H9 (cell line): ENCODE measurements around the gene CYP27B1. TPM values are rescaled to one million over a fixed set of nuclear protein-coding genes. Genes with fewer than 3 reads are reported as not detected.
A peak's percentile ranks its signal among the peaks of the same experiment; 100 is the strongest.

Experiments used
- DNase-seq: peaks from one replicate; pipeline ENCODE4 v3.0.0-alpha.2; 2017
- H2AFZ ChIP-seq: one replicate; pipeline ENCODE4 v1.6.1; 2013; ENCODE audit warnings: mild to moderate bottlenecking, low read length, control low read depth, moderate library complexity
- H2AK5ac ChIP-seq: 2 replicates; pipeline ENCODE4 v1.6.1; 2013; ENCODE audit warnings: low read length, control low read depth, mixed read lengths; ENCODE audit not compliant: insufficient read length
- H2BK120ac ChIP-seq: one replicate; pipeline ENCODE4 v1.6.1; 2013; ENCODE audit warnings: low read depth, mild to moderate bottlenecking, low read length, control low read depth, inconsistent platforms; ENCODE audit not compliant: poor library complexity, severe bottlenecking
- H2BK12ac ChIP-seq: 2 replicates; pipeline ENCODE4 v1.6.1; 2013; ENCODE audit warnings: low read length, control low read depth, mixed read lengths, low read depth; ENCODE audit not compliant: insufficient read length
- H2BK15ac ChIP-seq: 2 replicates; pipeline ENCODE4 v1.6.1; 2013; ENCODE audit warnings: low read depth, low read length, control low read depth
- H2BK20ac ChIP-seq: one replicate; pipeline ENCODE4 v1.6.1; 2013; ENCODE audit warnings: low read depth, mild to moderate bottlenecking, low read length, control low read depth, inconsistent platforms; ENCODE audit not compliant: poor library complexity, severe bottlenecking
- H2BK5ac ChIP-seq: 2 replicates; pipeline ENCODE4 v1.6.1; 2013; ENCODE audit warnings: low read length, control low read depth, mixed read lengths; ENCODE audit not compliant: insufficient read length
- H3K14ac ChIP-seq: 2 replicates; pipeline ENCODE4 v1.6.1; 2013; ENCODE audit warnings: low read length, control low read depth; ENCODE audit not compliant: insufficient read depth
- H3K18ac ChIP-seq: 2 replicates; pipeline ENCODE4 v1.6.1; 2013; ENCODE audit warnings: low read depth, mild to moderate bottlenecking, mixed read lengths, low read length, control low read depth; ENCODE audit not compliant: insufficient read length
- H3K23ac ChIP-seq: 2 replicates; pipeline ENCODE4 v1.6.1; 2013; ENCODE audit warnings: low read length, control low read depth, mixed read lengths, low read depth; ENCODE audit not compliant: insufficient read length
- H3K23me2 ChIP-seq: 2 replicates; pipeline ENCODE4 v1.6.1; 2013; ENCODE audit warnings: low read depth, mild to moderate bottlenecking, mixed read lengths, low read length, control low read depth; ENCODE audit not compliant: insufficient read length, poor library complexity, severe bottlenecking
- H3K27ac ChIP-seq: 2 replicates; pipeline ENCODE4 v1.5.1; 2013; ENCODE audit warnings: low read length, control low read depth, mixed read lengths, low read depth; ENCODE audit not compliant: insufficient read length
- H3K27me3 ChIP-seq: 2 replicates; pipeline ENCODE4 v1.6.1; 2013; ENCODE audit warnings: low read length, control low read depth, inconsistent platforms; ENCODE audit not compliant: insufficient read depth
- H3K4ac ChIP-seq: 2 replicates; pipeline ENCODE4 v1.6.1; 2013; ENCODE audit warnings: low read depth, mild to moderate bottlenecking, control low read depth, inconsistent platforms, low read length, moderate library complexity
- H3K4me1 ChIP-seq: 2 replicates; pipeline ENCODE4 v1.6.1; 2013; ENCODE audit warnings: low read length, control low read depth, inconsistent platforms; ENCODE audit not compliant: insufficient read depth
- H3K4me2 ChIP-seq: 2 replicates; pipeline ENCODE4 v1.6.1; 2013; ENCODE audit warnings: low read length, control low read depth, mixed read lengths; ENCODE audit not compliant: insufficient read length, insufficient read depth
- H3K56ac ChIP-seq: 2 replicates; pipeline ENCODE4 v1.6.1; 2013; ENCODE audit warnings: low read depth, mild to moderate bottlenecking, mixed read lengths, low read length, control low read depth; ENCODE audit not compliant: insufficient read length
- H3K79me1 ChIP-seq: 2 replicates; pipeline ENCODE4 v1.6.1; 2013; ENCODE audit warnings: low read depth, mild to moderate bottlenecking, moderate library complexity, low read length, control low read depth, inconsistent platforms; ENCODE audit not compliant: insufficient read depth, poor library complexity, severe bottlenecking
- H3K79me2 ChIP-seq: 2 replicates; pipeline ENCODE4 v1.6.1; 2013; ENCODE audit warnings: low read length, control low read depth, inconsistent platforms; ENCODE audit not compliant: insufficient read depth
- H3K9ac ChIP-seq: 2 replicates; pipeline ENCODE4 v1.6.1; 2013; ENCODE audit warnings: low read length, control low read depth, mixed read lengths; ENCODE audit not compliant: insufficient read length; ENCODE audit errors: extremely low read depth
- H3K9me3 ChIP-seq: one replicate; pipeline ENCODE4 v1.6.1; 2013; ENCODE audit warnings: low read depth, low read length, inconsistent platforms; ENCODE audit not compliant: control insufficient read depth
- H3T11ph ChIP-seq: one replicate; pipeline ENCODE4 v1.6.1; 2013; ENCODE audit warnings: mild to moderate bottlenecking, low read length, control low read depth, inconsistent platforms
- H4K20me1 ChIP-seq: one replicate; pipeline ENCODE4 v1.6.1; 2013; ENCODE audit not compliant: control insufficient read depth, insufficient read length, insufficient read depth
- H4K5ac ChIP-seq: 2 replicates; pipeline ENCODE4 v1.6.1; 2013; ENCODE audit warnings: low read depth, mild to moderate bottlenecking, mixed read lengths, low read length, control low read depth; ENCODE audit not compliant: insufficient read length
- H4K8ac ChIP-seq: replicated peaks from 2 replicates; pipeline ENCODE4 v1.6.1; 2013; ENCODE audit warnings: low read length, control low read depth, mixed read lengths, low read depth; ENCODE audit not compliant: insufficient read length
- H4K91ac ChIP-seq: 2 replicates; pipeline ENCODE4 v1.6.1; 2013; ENCODE audit warnings: low read depth, mild to moderate bottlenecking, moderate library complexity, mixed read lengths, low read length, control low read depth; ENCODE audit not compliant: insufficient read length
- H3K27ac Mint-ChIP-seq, 3 experiments: 2 replicates in 2 of 3; 3 replicates in 1 of 3; pipeline ENCODE4 v1.8.0; 2020 to 2021; ENCODE audit warnings: mixed read lengths in 3 of 3, mild to moderate bottlenecking in 1 of 3, moderate library complexity in 1 of 3
- H3K27me3 Mint-ChIP-seq: 2 replicates; pipeline ENCODE4 v1.8.0; 2021; ENCODE audit warnings: low read depth, mild to moderate bottlenecking, moderate library complexity, mixed read lengths
- H3K36me3 Mint-ChIP-seq, 3 experiments: 2 replicates in 2 of 3; 3 replicates in 1 of 3; pipeline ENCODE4 v1.8.0; 2020 to 2021; ENCODE audit warnings: low read depth in 3 of 3, mixed read lengths in 3 of 3; ENCODE audit not compliant: insufficient read depth in 1 of 3
- H3K4me1 Mint-ChIP-seq, 2 experiments: 2 replicates each; pipeline ENCODE4 v1.8.0; 2020; ENCODE audit warnings: mixed read lengths in 2 of 2
- H3K4me3 Mint-ChIP-seq, 2 experiments: 2 replicates in 1 of 2; 3 replicates in 1 of 2; pipeline ENCODE4 v1.8.0; 2020 to 2021; ENCODE audit warnings: mild to moderate bottlenecking in 2 of 2, mixed read lengths in 2 of 2, moderate library complexity in 1 of 2
- H3K9me3 Mint-ChIP-seq, 2 experiments: 2 replicates in 1 of 2; 3 replicates in 1 of 2; pipeline ENCODE4 v1.8.0; 2020; ENCODE audit warnings: mild to moderate bottlenecking in 2 of 2, mixed read lengths in 2 of 2, moderate library complexity in 1 of 2
- CTCF ChIP-seq: fragments of 200-600 bp; sonication (generic); conservative IDR thresholded peaks from 3 replicates; pipeline ENCODE4 v1.8.0; 2021; ENCODE audit warnings: antibody characterized with exemption, mild to moderate bottlenecking
- WGBS: extraction: QIAGEN DNeasy Blood & Tissue Kit; methylation state at CpG from one replicate; pipeline ENCODE4 v1.1.7; 2013; ENCODE audit warnings: missing lambda C conversion rate, low lambda C conversion rate, mixed read lengths; ENCODE audit not compliant: insufficient read length; ENCODE audit errors: extremely low coverage; 5-methylcytosine and 5-hydroxymethylcytosine counted together
- total RNA-seq: library from RNA; stranded (reverse); gene quantifications from 2 replicates; pipeline ENCODE4 v1.2.1, GENCODE V29; 2021

The CYP27B1 gene
- total RNA-seq, 1 experiment from 2014 or later = 6.1 TPM

- H3K36me3 Mint-ChIP-seq = peaks cover 17 to 33% (median 28%) of the 10 kb centered on the region in 3 experiments
- Histone ChIP-seq H3K14ac (no peak overlapping the region; the same call in 1 of the 2 replicates), H3K9me3 (no peaks in the 10 kb centered on the region), H2BK12ac (no peak overlapping the region), H3K56ac (no peak overlapping the region), H3K4ac (no peak overlapping the region), H3K18ac (no peak overlapping the region), H2AK5ac (no peak overlapping the region), H3K23me2 (peaks cover 25% of the 10 kb centered on the region), H2BK120ac (no peak overlapping the region), H3K79me2 (no peaks in the 10 kb centered on the region), H3K9ac (no peak overlapping the region), H3K4me1 (peaks cover 3% of the 10 kb centered on the region; the same call in 1 of the 2 replicates), H2BK5ac (no peak overlapping the region), H4K91ac (no peak overlapping the region), H4K5ac (no peak overlapping the region), H3K27ac (no peak overlapping the region), H2BK20ac (no peak overlapping the region), H4K8ac (no peak overlapping the region), H4K20me1 (no peaks in the 10 kb centered on the region), H3K4me2 (peak overlapping the region; percentile 80), H3K79me1 (no peaks in the 10 kb centered on the region), H2AFZ (no peak overlapping the region), H3K23ac (no peak overlapping the region), H3T11ph (no peak overlapping the region), H3K27me3 (peaks cover 31% of the 10 kb centered on the region; the same call in 1 of the 2 replicates), H2BK15ac (no peak overlapping the region)
- H3K9me3 Mint-ChIP-seq = no peaks in the 10 kb centered on the region
- no peak for TF ChIP-seq CTCF
- no peak overlapping the region for H3K27ac Mint-ChIP-seq
- WGBS = no CpG with 5 or more reads among the region's 40 CpGs
- H3K4me1 Mint-ChIP-seq = peaks cover 27 to 40% of the 10 kb centered on the region in 2 experiments
- peak; percentile 48 for DNase-seq
- peak overlapping the region; percentile 57 to 75 for H3K4me3 Mint-ChIP-seq
- peaks cover 48% of the 10 kb centered on the region for H3K27me3 Mint-ChIP-seq
Measured at GRCh38 chr12:57765698-57766463, 997 bp downstream of the CYP27B1 start.
